AG04450 (cell line): ENCODE data around the gene PTGER1. TPM values are rescaled to one million over a fixed set of nuclear protein-coding genes. Genes with fewer than 3 reads are reported as not detected.

ENCODE experiments used
- CTCF ChIA-PET: fragments of 300-600, 350-600 bp; formaldehyde crosslinking; extraction: SDS; loops from one replicate; lab custom pipeline; 2022; ENCODE audit warnings: antibody characterized with exemption, inconsistent platforms; lab: Charles Lee
- POLR2A ChIA-PET: fragments of 350-600 bp; formaldehyde crosslinking; extraction: SDS; loops from one replicate; lab custom pipeline; 2021; ENCODE audit warnings: antibody characterized with exemption, inconsistent platforms; lab: Yijun Ruan, JAX
- DNase-seq: peaks from one replicate; pipeline ENCODE4 v3.0.0-alpha.2; 2011; ENCODE audit warnings: low read depth, low spot score
- H3K27ac ChIP-seq: one replicate; pipeline ENCODE4 v1.5.1; 2012; ENCODE audit warnings: low read depth, low read length, control low read depth
- H3K27me3 ChIP-seq: one replicate; pipeline ENCODE4 v1.6.0; 2012; ENCODE audit warnings: low read length; ENCODE audit not compliant: control insufficient read depth, insufficient read depth
- H3K4me3 ChIP-seq: 2 replicates; pipeline ENCODE4 v1.5.1; 2011; ENCODE audit warnings: mild to moderate bottlenecking, low read depth, low read length, control low read depth
- H3K9me3 ChIP-seq: 2 replicates; pipeline ENCODE4 v1.5.1; 2012; ENCODE audit warnings: low read length; ENCODE audit not compliant: control insufficient read depth, insufficient read depth
- CTCF ChIP-seq: IDR thresholded peaks from 2 replicates; pipeline ENCODE4 v1.5.1; 2011; ENCODE audit warnings: low read depth, low read length, control low read depth, inconsistent platforms
- polyA plus RNA-seq: library from polyadenylated mRNA; depleted of rRNA; stranded (reverse); fragments of >200 nt; gene quantifications from 2 replicates; pipeline ENCODE4 v1.2.3, GENCODE V29; 2011

The PTGER1 gene
- polyA plus RNA-seq, 1 experiment = 0.72 TPM

- no peak for TF ChIP-seq CTCF
- DNase-seq = peak; percentile 98
- ChIA-PET POLR2A (interaction anchor here (0.6 to 3.4 kb wide), 5 partner anchors 9 to 21 kb away, joined by 3 to 27 read pairs (median 4); partner anchors contain the start of gene DNAJB1), CTCF (interaction anchor here (1.1 to 3.8 kb wide), 2 partner anchors 10 to 16 kb away, joined by 6 to 30 read pairs; no protein-coding TSS in a partner anchor)
- H3K27ac ChIP-seq = no peak within 1 kb of the TSS
- H3K4me3 ChIP-seq = peak within 1 kb of the TSS; percentile 78
- H3K9me3 ChIP-seq = no peaks in the 10 kb centered on the region
- no peaks in the 10 kb centered on the region for H3K27me3 ChIP-seq
Measured at GRCh38 chr19:14496029-14496833, 21.1 kb upstream of the PTGER1 start, which contains the start of gene GIPC1. Gene GIPC1, minus strand, starts transcription at chr19:14496127. Its CDS starts 13,151 bp downstream, at chr19:14482976.

GRCh38 chr19:14495672-14496028 is 20.5 kb upstream of the PTGER1 start:
- Histone ChIP-seq H3K27me3 (no peaks in the 10 kb centered on the region), H3K4me3 (peak overlapping the region; percentile 78), H3K27ac (no peak overlapping the region), H3K9me3 (no peaks in the 10 kb centered on the region)
- no peak for DNase-seq
- ChIA-PET POLR2A (interaction anchor here (1.1 to 3.4 kb wide), 3 partner anchors 9 to 22 kb away, joined by 4 to 27 read pairs (median 5); partner anchors contain the start of gene DNAJB1), CTCF (interaction anchor here (3.8 kb wide), 1 partner anchor 15 kb away, joined by 30 read pairs; no protein-coding TSS in a partner anchor)
- no peak for TF ChIP-seq CTCF

- CTCF ChIA-PET = interaction anchor here (3.8 kb wide), 1 partner anchor 15 kb away, joined by 30 read pairs; no protein-coding TSS in a partner anchor
- no peak for DNase-seq
- no peak overlapping the region for H3K27ac ChIP-seq
- H3K9me3 ChIP-seq = no peaks in the 10 kb centered on the region
- no peak for TF ChIP-seq CTCF
- peak overlapping the region; percentile 78 for H3K4me3 ChIP-seq
- POLR2A ChIA-PET = interaction anchor here (0.7 to 3.4 kb wide), 2 partner anchors 14 to 22 kb away, joined by 3 to 27 read pairs; partner anchors contain the start of gene DNAJB1
- no peaks in the 10 kb centered on the region for H3K27me3 ChIP-seq
Measured at GRCh38 chr19:14494910-14495671, 19.9 kb upstream of the PTGER1 start.

- no peaks in the 10 kb centered on the region for H3K27me3 ChIP-seq
- TF ChIP-seq CTCF = no peak
- peak overlapping the region; percentile 78 for H3K4me3 ChIP-seq
- ChIA-PET POLR2A (no interaction called here), CTCF (interaction anchor here (3.8 kb wide), 1 partner anchor 14 kb away, joined by 30 read pairs; no protein-coding TSS in a partner anchor)
- no peak for DNase-seq
- no peak overlapping the region for H3K27ac ChIP-seq
- H3K9me3 ChIP-seq = no peaks in the 10 kb centered on the region
Measured at GRCh38 chr19:14494411-14494810, 19.3 kb upstream of the PTGER1 start.
